Measurements from ENCODE around the gene TMEM243. TPM values are rescaled to one million over a fixed set of nuclear protein-coding genes. Genes with fewer than 3 reads are reported as not detected.

TMEM243 gene
- total RNA-seq, 2 experiments from 2014 or later = 158 to 161 TPM

GRCh38 chr7:87152897-87153641, 66.5 kb downstream of the TMEM243 start:
- Mint-ChIP-seq H3K27ac (peak overlapping the region; percentile 97), H3K36me3 (ENCODE audit: low read depth) (peaks cover 35% of the 10 kb centered on the region), H3K27me3 (no peaks in the 10 kb centered on the region), H3K9me3 (no peaks in the 10 kb centered on the region), H3K4me1 (ENCODE audit: low read depth) (peaks cover 62% of the 10 kb centered on the region), H3K4me3 (peak overlapping the region; percentile 96)
- intact Hi-C loops (cut with DNase I, micrococcal nuclease) = loop anchor here (1.0 to 5.0 kb wide), 6 partner anchors 8 to 199 kb away; partner anchors contain the start of genes ELAPOR2 (in 2 of the 2) and TMEM243 (in 1 of the 2)
- CTCF ChIA-PET = interaction anchor here (1.0 to 3.4 kb wide), 6 partner anchors 21 to 226 kb away, joined by 3 to 12 read pairs (median 4); partner anchors contain the start of genes ELAPOR2 and TMEM243
- H3K4me1 ChIP-seq (ENCODE audit: insufficient read depth, low read length) = peaks cover 9% of the 10 kb centered on the region
- ATAC-seq (ENCODE audit: poor library complexity) = peak; percentile 13
- TF ChIP-seq, protein P1, sequence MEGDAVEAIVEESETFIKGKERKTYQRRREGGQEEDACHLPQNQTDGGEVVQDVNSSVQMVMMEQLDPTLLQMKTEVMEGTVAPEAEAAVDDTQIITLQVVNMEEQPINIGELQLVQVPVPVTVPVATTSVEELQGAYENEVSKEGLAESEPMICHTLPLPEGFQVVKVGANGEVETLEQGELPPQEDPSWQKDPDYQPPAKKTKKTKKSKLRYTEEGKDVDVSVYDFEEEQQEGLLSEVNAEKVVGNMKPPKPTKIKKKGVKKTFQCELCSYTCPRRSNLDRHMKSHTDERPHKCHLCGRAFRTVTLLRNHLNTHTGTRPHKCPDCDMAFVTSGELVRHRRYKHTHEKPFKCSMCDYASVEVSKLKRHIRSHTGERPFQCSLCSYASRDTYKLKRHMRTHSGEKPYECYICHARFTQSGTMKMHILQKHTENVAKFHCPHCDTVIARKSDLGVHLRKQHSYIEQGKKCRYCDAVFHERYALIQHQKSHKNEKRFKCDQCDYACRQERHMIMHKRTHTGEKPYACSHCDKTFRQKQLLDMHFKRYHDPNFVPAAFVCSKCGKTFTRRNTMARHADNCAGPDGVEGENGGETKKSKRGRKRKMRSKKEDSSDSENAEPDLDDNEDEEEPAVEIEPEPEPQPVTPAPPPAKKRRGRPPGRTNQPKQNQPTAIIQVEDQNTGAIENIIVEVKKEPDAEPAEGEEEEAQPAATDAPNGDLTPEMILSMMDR (IDR thresholded peaks at IDR 0.05) = no peak
- peaks cover 2% of the 10 kb centered on the region for H3K36me3 ChIP-seq (ENCODE audit: insufficient read depth, low read length)
- H3K4me3 ChIP-seq (ENCODE audit: low read length) = peak overlapping the region; percentile 74
- POLR2A ChIA-PET = interaction anchor here (0.7 to 7.2 kb wide), 23 partner anchors 8 to 781 kb away, joined by 3 to 357 read pairs (median 5); partner anchors contain the start of genes ADAM22, CROT, ELAPOR2 and TMEM243
- peak in 11 of 14 experiments; percentile 2 to 56 (median 23) for DNase-seq
- no peaks in the 10 kb centered on the region for H3K27me3 ChIP-seq (ENCODE audit: control insufficient read depth in 1 of 2, insufficient read depth in 2 of 2, low read length in 2 of 2)
- H3K27ac ChIP-seq (ENCODE audit: low read depth in 1 of 2, low read length in 2 of 2) = peak overlapping the region; percentile 56 to 87
- H3K9me3 ChIP-seq (ENCODE audit: control insufficient read depth in 1 of 2, insufficient read depth in 1 of 2, low read length in 2 of 2) = no peaks in the 10 kb centered on the region

- H3K4me3 Mint-ChIP-seq = peak within 1 kb of the TSS; percentile 96
- intact Hi-C loops (cut with DNase I, micrococcal nuclease) = loop anchor here (1.0 to 5.0 kb wide), 5 partner anchors 67 to 200 kb away; partner anchors contain the start of genes ELAPOR2 (in 2 of the 2) and TMEM243 (in 1 of the 2)
- H3K36me3 Mint-ChIP-seq (ENCODE audit: low read depth) = peaks cover 29% of the 10 kb centered on the region
- no peaks in the 10 kb centered on the region for H3K9me3 Mint-ChIP-seq
- ChIA-PET CTCF (interaction anchor here (1.0 to 3.4 kb wide), 6 partner anchors 22 to 225 kb away, joined by 3 to 12 read pairs (median 4); partner anchors contain the start of genes ELAPOR2 and TMEM243), POLR2A (interaction anchor here (0.6 to 7.2 kb wide), 29 partner anchors 9 to 1068 kb away, joined by 3 to 357 read pairs (median 5); partner anchors contain the start of genes ADAM22, CROT, DBF4 and ELAPOR2)
- ATAC-seq (ENCODE audit: poor library complexity) = peak; percentile 76
- DNase-seq = peak; percentile 72 to 94 (median 80)
- peak within 1 kb of the TSS; percentile 97 for H3K27ac Mint-ChIP-seq
- Histone ChIP-seq H3K4me1 (ENCODE audit: insufficient read depth, low read length) (peaks cover 9% of the 10 kb centered on the region), H3K27ac (ENCODE audit: low read depth in 1 of 2, low read length in 2 of 2) (peak within 1 kb of the TSS; percentile 87 to 90), H3K36me3 (ENCODE audit: insufficient read depth, low read length) (peaks cover 2% of the 10 kb centered on the region), H3K4me3 (ENCODE audit: low read length) (peak within 1 kb of the TSS; percentile 74), H3K27me3 (ENCODE audit: control insufficient read depth in 1 of 2, insufficient read depth in 2 of 2, low read length in 2 of 2) (no peaks in the 10 kb centered on the region), H3K9me3 (ENCODE audit: control insufficient read depth in 1 of 2, insufficient read depth in 1 of 2, low read length in 2 of 2) (no peaks in the 10 kb centered on the region)
- TF ChIP-seq, protein P1 (IDR thresholded peaks at IDR 0.05) = no peak
- H3K4me1 Mint-ChIP-seq (ENCODE audit: low read depth) = peaks cover 55% of the 10 kb centered on the region
- H3K27me3 Mint-ChIP-seq = no peaks in the 10 kb centered on the region
These were observed 67.2 kb downstream of the TMEM243 start, which contains the start of gene DMTF1 for GRCh38 chr7:87152112-87152896. DMTF1 (plus strand) TSS chr7:87152453; CDS start chr7:87164942, 12,489 bp downstream.

DNA sequence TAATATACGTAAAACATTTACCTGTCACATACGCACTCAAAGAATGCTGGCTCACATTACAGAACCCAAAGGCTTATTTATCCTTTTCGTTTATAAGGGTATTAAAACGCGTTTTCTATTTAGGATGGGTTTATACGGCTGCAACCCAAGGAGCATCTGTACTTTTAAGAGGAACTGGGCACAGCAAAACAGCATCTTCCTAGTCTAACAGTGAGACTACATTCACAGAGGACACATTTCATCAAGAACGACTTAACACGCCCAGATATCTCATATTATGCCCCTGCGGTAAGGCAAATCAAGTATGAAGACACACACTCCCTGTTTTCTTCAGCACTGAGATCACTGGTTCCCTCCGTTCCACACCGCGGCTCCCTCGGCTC, 67.8 kb downstream of the TMEM243 start:
- H3K9me3 Mint-ChIP-seq = no peaks in the 10 kb centered on the region
- ATAC-seq (ENCODE audit: poor library complexity) (peak; percentile 45), DNase-seq (no peak)
- H3K4me3 Mint-ChIP-seq = peak overlapping the region; percentile 96
- peaks cover 0 to 4% of the 10 kb centered on the region in 2 experiments for H3K9me3 ChIP-seq (ENCODE audit: control insufficient read depth in 1 of 2, insufficient read depth in 1 of 2, low read length in 2 of 2)
- no peaks in the 10 kb centered on the region for H3K27me3 ChIP-seq (ENCODE audit: control insufficient read depth in 1 of 2, insufficient read depth in 2 of 2, low read length in 2 of 2)
- TF ChIP-seq, protein P1 (IDR thresholded peaks at IDR 0.05) = no peak
- peaks cover 49% of the 10 kb centered on the region for H3K4me1 Mint-ChIP-seq (ENCODE audit: low read depth)
- H3K4me1 ChIP-seq (ENCODE audit: insufficient read depth, low read length) = peaks cover 9% of the 10 kb centered on the region
- ChIA-PET POLR2A (interaction anchor here (0.6 to 7.2 kb wide), 21 partner anchors 9 to 1069 kb away, joined by 3 to 357 read pairs (median 7); partner anchors contain the start of genes ADAM22, CROT, DBF4 and ELAPOR2), CTCF (interaction anchor here (1.0 to 3.4 kb wide), 5 partner anchors 32 to 224 kb away, joined by 3 to 12 read pairs (median 5); partner anchors contain the start of genes ELAPOR2 and TMEM243)
- H3K27ac Mint-ChIP-seq = peak overlapping the region; percentile 97
- peak overlapping the region; percentile 74 for H3K4me3 ChIP-seq (ENCODE audit: low read length)
- intact Hi-C loops (cut with DNase I, micrococcal nuclease) = loop anchor here (1.0 to 5.0 kb wide), 5 partner anchors 68 to 201 kb away; partner anchors contain the start of genes ELAPOR2 (in 2 of the 2) and TMEM243 (in 1 of the 2)
- H3K36me3 ChIP-seq (ENCODE audit: insufficient read depth, low read length) = peaks cover 2% of the 10 kb centered on the region
- H3K27ac ChIP-seq (ENCODE audit: low read depth in 1 of 2, low read length in 2 of 2) = peak overlapping the region; percentile 87 to 90
- peaks cover 27% of the 10 kb centered on the region for H3K36me3 Mint-ChIP-seq (ENCODE audit: low read depth)
- H3K27me3 Mint-ChIP-seq = no peaks in the 10 kb centered on the region
